Panc1 (cell line): ENCODE measurements around the gene CCDC169. TPM values are rescaled to one million over a fixed set of nuclear protein-coding genes. Genes with fewer than 3 reads are reported as not detected.
A peak's percentile ranks its signal among the peaks of the same experiment; 100 is the strongest.

Experiments used
- ATAC-seq: fragments of 200-7000 bp; cut with Tn5 transposase; 2 replicates; pipeline ENCODE4 v1.9.1; 2020; ENCODE audit warnings: mild to moderate bottlenecking, moderate library complexity
- BruUV-seq: library from RNA; stranded (reverse); fragments of 400-500 nt; replicated peaks from 2 replicates; lab custom pipeline; 2021; lab: Mats Ljungman, UMichigan
- CTCF ChIA-PET: fragments of 300-600 bp; sonication (Branson Sonifier 250); formaldehyde crosslinking; loops from one replicate; lab custom pipeline; 2022; ENCODE audit warnings: antibody characterized with exemption; lab: Charles Lee
- POLR2A ChIA-PET: fragments of 300-600 bp; sonication (Branson Sonifier 250); formaldehyde crosslinking; loops from one replicate; lab custom pipeline; 2022; ENCODE audit warnings: antibody characterized with exemption; lab: Charles Lee
- DNase-seq: peaks from one replicate; pipeline ENCODE4 v3.0.0-alpha.2; 2010; ENCODE audit warnings: low read depth, low spot score
- H3K27ac ChIP-seq: 2 replicates; pipeline ENCODE4 v1.5.1; 2011; ENCODE audit warnings: mild to moderate bottlenecking, low read length, inconsistent platforms
- H3K27me3 ChIP-seq: fragments of 200-500 bp; sonication (Bioruptor generic); 2 replicates; pipeline ENCODE4 v1.6.0; 2014; ENCODE audit warnings: low read length, inconsistent platforms; ENCODE audit not compliant: control insufficient read depth, insufficient read depth
- H3K36me3 ChIP-seq: fragments of 200-500 bp; sonication (Bioruptor generic); 2 replicates; pipeline ENCODE4 v1.5.1; 2014; ENCODE audit warnings: inconsistent platforms, mild to moderate bottlenecking, low read length, moderate library complexity; ENCODE audit not compliant: control insufficient read depth, insufficient read depth
- H3K4me1 ChIP-seq: 2 replicates; pipeline ENCODE4 v1.5.1; 2011; ENCODE audit warnings: inconsistent platforms, mild to moderate bottlenecking, low read length, moderate library complexity; ENCODE audit not compliant: control insufficient read depth, insufficient read depth
- H3K4me3 ChIP-seq, 2 experiments: 2 replicates each; pipeline ENCODE4 v1.5.1; 2011 to 2012; ENCODE audit warnings: low read depth in 2 of 2, low read length in 2 of 2, mild to moderate bottlenecking in 2 of 2, inconsistent platforms in 1 of 2, moderate library complexity in 1 of 2
- H3K9me3 ChIP-seq: fragments of 200-500 bp; sonication (Bioruptor generic); 2 replicates; pipeline ENCODE4 v1.5.1; 2014; ENCODE audit warnings: low read depth, mild to moderate bottlenecking, inconsistent platforms, low read length, moderate library complexity; ENCODE audit not compliant: control insufficient read depth, insufficient read depth
- CTCF ChIP-seq: fragments of 450-650 bp; IDR thresholded peaks from 2 replicates; pipeline ENCODE4 v1.5.1; 2017; ENCODE audit warnings: mild to moderate bottlenecking
- POLR2AphosphoS5 ChIP-seq: IDR thresholded peaks from 2 replicates; pipeline ENCODE4 v1.6.1; 2012; ENCODE audit warnings: mild to moderate bottlenecking, low read depth, low read length, moderate library complexity
- SIN3A ChIP-seq: IDR thresholded peaks from 2 replicates; pipeline ENCODE4 v1.6.1; 2012; ENCODE audit warnings: low read depth, mild to moderate bottlenecking, low read length, moderate library complexity, borderline replicate concordance; ENCODE audit not compliant: insufficient read depth
- TCF7L2 ChIP-seq: IDR thresholded peaks from 2 replicates; pipeline ENCODE4 v1.6.1; 2011; ENCODE audit warnings: mild to moderate bottlenecking, low read depth, low read length, inconsistent platforms
- in situ Hi-C: cut with HindIII; loops from 2 replicates; pipeline ENCODE4 v1.10.0; 2016; ENCODE audit warnings: low sequenced_read_pairs, low pct_unique_long_range_greater_than_20kb
- intact Hi-C: fragments of 100-400 bp; cut with micrococcal nuclease; formaldehyde crosslinking; loops from one replicate; pipeline ENCODE4 v1.10.0; 2022; ENCODE audit not compliant: unreplicated experiment
- total RNA-seq: library from RNA; stranded (reverse); gene quantifications from one replicate; pipeline ENCODE4 v1.2.1, GENCODE V29; 2021; ENCODE audit not compliant: unreplicated experiment
- TF ChIP-seq, protein P1 (sequence below), 2 experiments: IDR thresholded peaks; 2 replicates each; pipeline ENCODE4 v1.6.1; 2011 to 2012; ENCODE audit warnings: low read depth in 2 of 2, control low read depth in 1 of 2, low read length in 1 of 2, mild to moderate bottlenecking in 1 of 2, moderate library complexity in 1 of 2; ENCODE audit not compliant: insufficient read depth in 1 of 2

Gene CCDC169
- total RNA-seq, 1 experiment from 2014 or later: 2.3 TPM

- TF ChIP-seq POLR2AphosphoS5: no peak
- no peak for TF ChIP-seq SIN3A
- TF ChIP-seq CTCF: no peak
- TF ChIP-seq TCF7L2: no peak
- TF ChIP-seq, protein P1, sequence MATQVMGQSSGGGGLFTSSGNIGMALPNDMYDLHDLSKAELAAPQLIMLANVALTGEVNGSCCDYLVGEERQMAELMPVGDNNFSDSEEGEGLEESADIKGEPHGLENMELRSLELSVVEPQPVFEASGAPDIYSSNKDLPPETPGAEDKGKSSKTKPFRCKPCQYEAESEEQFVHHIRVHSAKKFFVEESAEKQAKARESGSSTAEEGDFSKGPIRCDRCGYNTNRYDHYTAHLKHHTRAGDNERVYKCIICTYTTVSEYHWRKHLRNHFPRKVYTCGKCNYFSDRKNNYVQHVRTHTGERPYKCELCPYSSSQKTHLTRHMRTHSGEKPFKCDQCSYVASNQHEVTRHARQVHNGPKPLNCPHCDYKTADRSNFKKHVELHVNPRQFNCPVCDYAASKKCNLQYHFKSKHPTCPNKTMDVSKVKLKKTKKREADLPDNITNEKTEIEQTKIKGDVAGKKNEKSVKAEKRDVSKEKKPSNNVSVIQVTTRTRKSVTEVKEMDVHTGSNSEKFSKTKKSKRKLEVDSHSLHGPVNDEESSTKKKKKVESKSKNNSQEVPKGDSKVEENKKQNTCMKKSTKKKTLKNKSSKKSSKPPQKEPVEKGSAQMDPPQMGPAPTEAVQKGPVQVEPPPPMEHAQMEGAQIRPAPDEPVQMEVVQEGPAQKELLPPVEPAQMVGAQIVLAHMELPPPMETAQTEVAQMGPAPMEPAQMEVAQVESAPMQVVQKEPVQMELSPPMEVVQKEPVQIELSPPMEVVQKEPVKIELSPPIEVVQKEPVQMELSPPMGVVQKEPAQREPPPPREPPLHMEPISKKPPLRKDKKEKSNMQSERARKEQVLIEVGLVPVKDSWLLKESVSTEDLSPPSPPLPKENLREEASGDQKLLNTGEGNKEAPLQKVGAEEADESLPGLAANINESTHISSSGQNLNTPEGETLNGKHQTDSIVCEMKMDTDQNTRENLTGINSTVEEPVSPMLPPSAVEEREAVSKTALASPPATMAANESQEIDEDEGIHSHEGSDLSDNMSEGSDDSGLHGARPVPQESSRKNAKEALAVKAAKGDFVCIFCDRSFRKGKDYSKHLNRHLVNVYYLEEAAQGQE (IDR thresholded peaks at IDR 0.05; ENCODE audit: insufficient read depth in 1 of 2, low read depth in 2 of 2, low read length in 1 of 2): no peak
- intact Hi-C loops (no loop called here), in situ Hi-C loops (no loop called here)
- POLR2A ChIA-PET: no interaction called here
- CTCF ChIA-PET: no interaction called here
- Histone ChIP-seq H3K36me3 (no peaks in the 10 kb centered on the region), H3K4me3 (peak overlapping the region; percentile 46 to 72), H3K9me3 (no peaks in the 10 kb centered on the region), H3K4me1 (peaks cover 4% of the 10 kb centered on the region; the same call in 1 of the 2 replicates), H3K27ac (peak overlapping the region; percentile 90), H3K27me3 (no peaks in the 10 kb centered on the region)
- ATAC-seq: no peak
- DNase-seq: no peak
- no TSS peak for BruUV-seq
Measured at GRCh38 chr13:36344173-36344572, 46.6 kb upstream of the CCDC169 start.

DNA sequence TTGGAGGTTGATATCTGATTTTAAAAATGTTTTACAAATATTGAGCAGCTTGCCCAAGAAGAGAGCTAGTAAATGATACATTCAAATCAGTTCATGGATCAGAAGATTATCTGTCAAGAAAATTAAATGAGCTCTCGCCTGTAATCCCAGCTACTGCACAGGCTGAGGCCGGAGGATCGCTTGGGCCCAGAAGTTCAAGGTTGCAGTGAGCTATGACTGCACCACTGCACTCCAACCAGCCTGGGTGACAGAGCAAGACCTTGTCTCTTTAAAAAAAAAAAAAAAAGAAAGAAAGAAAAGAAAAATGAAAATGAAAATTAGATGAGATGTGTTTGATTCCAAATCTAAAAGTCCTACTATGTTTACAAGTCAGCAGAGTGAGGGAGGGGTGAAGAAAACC, 46.2 kb upstream of the CCDC169 start:
- peak overlapping the region; percentile 46 to 72 for H3K4me3 ChIP-seq
- ChIA-PET CTCF (no interaction called here), POLR2A (no interaction called here)
- H3K9me3 ChIP-seq: no peaks in the 10 kb centered on the region
- intact Hi-C loops: no loop called here
- in situ Hi-C loops: no loop called here
- ATAC-seq: no peak
- no peaks in the 10 kb centered on the region for H3K36me3 ChIP-seq
- DNase-seq: no peak
- H3K27ac ChIP-seq: peak overlapping the region; percentile 90
- H3K27me3 ChIP-seq: no peaks in the 10 kb centered on the region
- TF ChIP-seq POLR2AphosphoS5 (no peak), TCF7L2 (no peak)
- peaks cover 4% of the 10 kb centered on the region; the same call in 1 of the 2 replicates for H3K4me1 ChIP-seq
- no TSS peak for BruUV-seq

DNA sequence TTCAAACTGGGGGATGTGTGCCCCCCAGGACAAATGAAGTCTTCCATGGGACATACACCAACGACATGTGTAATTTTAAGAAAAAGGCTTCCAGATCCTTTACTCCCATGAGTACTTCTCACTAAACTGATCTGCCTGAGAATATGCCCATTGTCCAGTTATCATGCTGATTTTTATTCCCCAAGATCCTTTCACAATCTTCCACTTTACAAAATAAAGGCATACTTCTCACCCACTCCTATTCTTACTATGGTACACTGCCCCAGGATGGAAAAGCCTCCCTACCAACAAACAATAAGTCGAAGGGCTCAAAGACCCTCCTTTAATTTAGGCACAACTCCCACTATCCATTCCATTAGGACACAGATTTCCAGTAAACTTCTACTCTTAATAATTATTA, 45.1 kb upstream of the CCDC169 start:
- ChIA-PET CTCF (no interaction called here), POLR2A (no interaction called here)
- DNase-seq: no peak
- Histone ChIP-seq H3K9me3 (no peaks in the 10 kb centered on the region), H3K27me3 (no peaks in the 10 kb centered on the region), H3K36me3 (no peaks in the 10 kb centered on the region), H3K27ac (no peak overlapping the region), H3K4me3 (no peak overlapping the region), H3K4me1 (peaks cover 4% of the 10 kb centered on the region; the same call in 1 of the 2 replicates)
- no TSS peak for BruUV-seq
- no peak for ATAC-seq
- in situ Hi-C loops (no loop called here), intact Hi-C loops (no loop called here)
- TF ChIP-seq, protein P1 (IDR thresholded peaks at IDR 0.05; ENCODE audit: insufficient read depth in 1 of 2, low read depth in 2 of 2, low read length in 1 of 2): no peak
- TF ChIP-seq TCF7L2 (no peak), SIN3A (no peak)
